HG03571 (cell line): ENCODE data around the gene CCDC34.
A peak's percentile ranks its signal among the peaks of the same experiment; 100 is the strongest.

Experiments used
- ATAC-seq: cut with Tn5 transposase; IDR thresholded peaks from one replicate; pipeline ENCODE4 v1.9.1; 2021; ENCODE audit not compliant: unreplicated experiment

CCDC34 gene

GRCh38 chr11:27362749-27363575 lies at the start of gene CCDC34:
CCDC34 (minus strand) TSS chr11:27363215; CDS start chr11:27363194, 21 bp downstream.
- ATAC-seq = peak; percentile 100

GRCh38 chr11:27412192-27412691 lies 49.2 kb upstream of the CCDC34 start:
- ATAC-seq = no peak

DNA sequence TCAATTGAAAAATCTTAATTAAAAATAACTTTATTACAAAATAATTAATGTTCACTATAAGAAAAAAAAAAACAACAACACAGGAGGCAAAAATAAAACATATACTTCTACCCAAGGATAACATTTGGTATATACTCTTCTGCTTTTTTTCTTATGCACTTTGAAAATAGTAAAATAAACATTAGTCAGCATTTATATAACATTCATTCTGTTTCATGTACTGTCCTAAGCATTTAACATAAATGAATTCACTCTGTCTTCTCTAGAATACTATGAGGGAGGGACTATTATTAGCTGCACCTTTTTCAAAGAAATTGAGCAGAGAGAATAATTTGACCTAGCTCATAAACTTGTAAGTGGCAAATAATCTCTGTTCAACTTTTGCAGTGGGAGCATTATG lies 48.3 kb upstream of the CCDC34 start:
- ATAC-seq = no peak

GRCh38 chr11:27410272-27410671 lies 47.3 kb upstream of the CCDC34 start:
- no peak for ATAC-seq

DNA sequence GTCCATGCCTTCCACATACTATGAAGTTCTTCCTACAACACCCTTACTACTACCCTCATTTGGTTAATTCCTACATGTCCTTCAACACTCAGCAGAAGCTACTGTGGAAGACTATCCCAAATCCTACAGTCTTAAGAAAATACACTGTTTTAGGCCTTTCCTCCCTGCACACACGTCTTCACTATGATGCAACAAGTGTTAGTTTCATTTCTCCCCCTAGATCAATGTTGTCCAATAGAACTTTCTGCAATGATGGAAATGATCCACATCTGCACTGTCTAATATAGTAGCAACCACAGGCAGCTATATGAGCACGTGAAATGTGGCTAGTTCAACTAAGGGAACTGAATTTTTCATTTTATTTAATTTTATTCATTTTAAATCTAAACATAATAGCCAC lies 46.7 kb upstream of the CCDC34 start:
- ATAC-seq = no peak

- no peak for ATAC-seq
Measured at GRCh38 chr11:27409049-27409448, 46.0 kb upstream of the CCDC34 start.

GRCh38 chr11:27408246-27408800 lies 45.3 kb upstream of the CCDC34 start:
- no peak for ATAC-seq

GRCh38 chr11:27406498-27407354 lies 43.7 kb upstream of the CCDC34 start:
- ATAC-seq = no peak

DNA sequence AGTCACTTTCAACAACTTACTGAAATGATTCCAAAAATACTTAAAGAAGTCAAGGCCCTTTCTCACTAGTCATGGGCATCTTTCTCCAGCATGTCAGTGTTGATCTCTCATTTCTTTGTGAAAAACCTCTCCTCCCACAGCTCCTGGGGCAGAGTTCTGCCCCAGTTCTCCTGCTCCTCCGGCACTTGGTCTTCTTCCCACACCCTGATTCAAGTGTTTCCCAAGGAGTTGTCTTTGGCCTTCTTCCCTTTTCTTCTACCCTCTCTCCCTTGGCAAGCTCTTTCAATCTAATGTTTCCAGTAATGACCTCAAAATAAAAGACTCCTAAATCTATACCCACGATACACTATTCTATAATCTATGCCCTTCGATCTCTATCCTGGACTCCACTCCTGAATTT lies 42.1 kb upstream of the CCDC34 start:
- no peak for ATAC-seq

DNA sequence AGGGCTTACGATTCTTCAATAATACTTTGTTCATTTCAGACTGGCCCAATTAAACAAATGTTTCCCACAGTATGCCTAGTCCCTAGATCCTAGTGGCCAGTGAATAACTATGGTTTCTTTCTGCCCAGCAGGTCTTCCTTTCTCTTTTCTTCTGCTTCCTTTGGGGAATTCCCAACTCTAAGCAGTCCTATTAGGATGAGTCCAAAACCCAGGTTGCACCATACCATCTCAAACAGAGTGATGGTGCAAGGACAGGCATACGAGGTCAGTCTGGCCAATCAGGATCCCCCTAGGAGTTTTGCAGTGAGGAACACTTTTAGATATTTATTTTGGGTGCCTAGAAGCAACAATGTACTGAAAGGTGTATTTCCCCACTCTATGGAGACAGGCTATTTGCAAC lies 41.4 kb upstream of the CCDC34 start:
- no peak for ATAC-seq

DNA sequence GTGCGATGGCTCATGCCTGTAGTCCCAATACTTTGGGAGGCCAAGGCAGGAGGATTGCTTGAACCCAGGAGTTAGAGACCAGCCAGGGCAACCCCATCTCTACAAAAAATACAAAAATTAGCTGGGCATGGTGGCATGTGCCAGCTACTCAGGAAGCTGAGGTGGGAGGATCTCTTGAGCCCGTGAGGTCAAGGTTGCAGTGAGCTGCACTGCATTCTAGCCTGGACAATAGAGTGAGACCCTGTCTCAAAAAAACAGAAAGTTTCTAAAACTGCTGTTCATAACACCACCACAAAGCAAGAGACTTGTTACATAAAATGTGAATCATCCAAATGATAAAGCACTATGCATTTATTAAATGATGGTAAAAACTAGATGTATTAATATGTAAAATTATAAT lies 40.2 kb upstream of the CCDC34 start:
- ATAC-seq = no peak

- ATAC-seq = no peak
Measured at GRCh38 chr11:27402450-27402849, 39.4 kb upstream of the CCDC34 start.

- ATAC-seq = no peak
Measured at GRCh38 chr11:27401833-27402316, 38.9 kb upstream of the CCDC34 start.

DNA sequence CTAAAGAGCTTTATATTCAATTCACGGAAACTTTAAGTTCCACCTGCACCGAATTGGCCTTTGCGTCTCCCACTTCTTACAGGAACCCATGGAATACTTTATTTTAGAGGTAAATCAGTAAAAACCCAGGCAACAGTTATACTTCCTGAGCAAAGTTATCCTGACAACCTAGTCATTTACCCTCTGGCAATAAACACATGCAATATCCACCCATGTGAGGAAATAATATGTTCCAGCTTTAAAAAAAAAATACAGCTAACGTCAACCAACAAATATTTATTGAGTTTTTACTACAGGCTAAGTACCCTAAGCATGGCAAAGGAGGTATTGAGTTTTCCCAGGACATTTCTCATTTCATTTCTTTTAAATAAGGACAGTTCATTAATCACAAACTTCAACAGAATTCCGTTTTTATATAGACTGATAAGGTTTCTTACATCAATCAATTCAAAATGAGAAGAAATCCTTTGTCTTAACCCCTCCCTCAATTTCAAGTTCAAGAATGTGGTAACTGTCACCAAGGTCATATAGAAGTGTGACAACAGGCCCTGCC lies 38.3 kb upstream of the CCDC34 start:
- no peak for ATAC-seq

GRCh38 chr11:27398400-27398770 lies 35.4 kb upstream of the CCDC34 start:
- no peak for ATAC-seq

GRCh38 chr11:27397624-27398399 lies 34.8 kb upstream of the CCDC34 start:
- ATAC-seq = no peak

DNA sequence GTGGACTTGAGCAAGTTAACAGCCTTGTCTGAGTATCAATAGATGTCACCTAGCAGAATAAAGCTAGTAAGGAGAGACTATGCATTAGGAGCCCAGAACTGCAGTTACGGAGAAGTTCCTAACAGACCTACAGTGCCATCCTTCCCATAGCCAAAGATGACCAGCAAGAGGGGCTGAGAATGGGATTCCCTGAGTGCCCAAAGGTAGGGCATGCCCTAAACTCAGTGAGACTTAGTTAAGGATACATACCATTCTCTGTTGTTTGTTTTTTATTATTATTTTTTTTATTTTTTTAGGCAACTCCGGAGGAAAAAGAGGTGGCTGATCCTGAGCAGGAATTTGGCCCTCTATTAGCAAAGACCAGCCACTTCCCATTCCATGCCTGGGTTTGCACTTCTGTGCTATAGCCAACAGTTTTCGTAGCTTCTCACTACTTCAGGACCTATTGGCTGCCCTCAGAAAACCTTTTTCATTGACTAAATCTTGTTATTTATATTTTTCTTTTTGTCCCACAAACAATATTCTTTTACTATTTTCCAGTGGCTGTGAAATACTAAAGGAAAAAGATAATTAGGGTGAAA lies 33.3 kb upstream of the CCDC34 start:
- ATAC-seq = no peak

DNA sequence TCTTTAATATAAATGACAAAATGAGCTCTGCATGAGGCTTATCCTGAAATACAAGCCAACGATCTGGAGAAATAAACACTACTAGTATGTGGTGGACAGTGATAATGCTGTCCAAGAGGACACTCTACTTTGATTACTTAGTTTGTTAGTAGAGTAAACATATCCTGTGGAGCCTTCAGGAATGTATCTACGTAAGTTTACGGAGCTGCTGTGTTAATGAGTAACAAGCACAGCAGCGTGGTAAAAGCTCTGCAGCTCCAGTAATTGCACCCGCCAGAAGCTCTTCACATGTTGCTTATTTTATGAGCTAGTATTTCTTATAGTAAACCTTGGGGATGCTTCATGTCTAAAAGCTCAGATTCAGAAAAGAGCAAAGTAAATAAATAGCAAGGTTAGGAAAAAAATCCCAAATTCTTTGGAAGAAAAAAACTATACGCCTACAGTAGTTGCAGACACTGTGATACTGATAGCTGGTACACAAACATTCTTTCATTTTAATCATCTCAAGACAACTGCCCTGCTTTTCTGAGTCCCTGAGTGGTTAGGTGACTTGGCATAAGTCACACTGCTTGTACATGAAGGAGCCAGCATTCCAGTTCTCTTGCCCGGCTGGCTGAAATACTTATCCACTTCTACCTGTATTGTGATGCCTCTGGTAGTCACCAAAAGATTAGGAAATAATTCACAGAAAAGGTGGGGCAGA lies 32.7 kb upstream of the CCDC34 start:
- ATAC-seq = no peak

GRCh38 chr11:27394781-27395228 lies 31.8 kb upstream of the CCDC34 start:
- no peak for ATAC-seq
